Lung (tissue), 12 donors: ENCODE measurements around the gene WDR48. TPM values are rescaled to one million over a fixed set of nuclear protein-coding genes. Genes with fewer than 3 reads are reported as not detected.
A peak's percentile ranks its signal among the peaks of the same experiment; 100 is the strongest.

Experiments used
- ATAC-seq: fragments of 200-7000 bp; cut with Tn5 transposase; one replicate; pipeline ENCODE4 v1.9.1; 2020; ENCODE audit warnings: moderate number of reproducible peaks; ENCODE audit not compliant: insufficient read depth, low FRiP score
- DNase-seq, 3 donors: peaks; one replicate each; pipeline ENCODE4 v3.0.0-alpha.2; 2013 to 2017
- H3K27ac ChIP-seq, 2 donors: one replicate each; pipeline ENCODE4 v1.5.1; 2013; ENCODE audit warnings: mild to moderate bottlenecking in 2 of 2, moderate library complexity in 2 of 2, control low read depth in 1 of 2, inconsistent platforms in 1 of 2, low read depth in 1 of 2, low read length in 1 of 2
- H3K27me3 ChIP-seq, 3 donors: one replicate each; pipeline ENCODE4 v1.5.1; 2013; ENCODE audit warnings: low read length in 2 of 3; ENCODE audit not compliant: control insufficient read depth in 3 of 3, insufficient read depth in 3 of 3
- H3K36me3 ChIP-seq, 4 donors: one replicate each; pipeline ENCODE4 v1.5.1; 2013; ENCODE audit warnings: low read length in 4 of 4, mild to moderate bottlenecking in 1 of 4, moderate library complexity in 1 of 4; ENCODE audit not compliant: control insufficient read depth in 4 of 4, insufficient read depth in 4 of 4
- H3K4me1 ChIP-seq, 5 donors: one replicate each; pipeline ENCODE4 v1.5.1; 2013; ENCODE audit warnings: low read length in 5 of 5, mild to moderate bottlenecking in 2 of 5, moderate library complexity in 1 of 5; ENCODE audit not compliant: control insufficient read depth in 5 of 5, insufficient read depth in 5 of 5
- H3K4me3 ChIP-seq: one replicate; pipeline ENCODE4 v1.5.1; 2013; ENCODE audit warnings: mild to moderate bottlenecking, control low read depth, moderate library complexity
- H3K9ac ChIP-seq, 2 donors: one replicate each; pipeline ENCODE4 v1.5.1; 2013; ENCODE audit warnings: low read length in 2 of 2, control low read depth in 1 of 2; ENCODE audit not compliant: insufficient read depth in 1 of 2
- H3K9me3 ChIP-seq, 4 donors: one replicate each; pipeline ENCODE4 v1.5.1; 2013; ENCODE audit warnings: low read length in 3 of 4, mild to moderate bottlenecking in 1 of 4, moderate library complexity in 1 of 4; ENCODE audit not compliant: control insufficient read depth in 4 of 4, insufficient read depth in 3 of 4
- CTCF ChIP-seq: IDR thresholded peaks from 2 replicates; pipeline ENCODE4 v1.5.1; 2012; ENCODE audit warnings: mild to moderate bottlenecking; ENCODE audit errors: control extremely low read depth, extremely low read depth
- WGBS, 2 donors: extraction: QIAGEN DNeasy Blood & Tissue Kit; methylation state at CpG; one replicate each; pipeline ENCODE4 v1.1.7; 2013; 5-methylcytosine and 5-hydroxymethylcytosine counted together
- polyA plus RNA-seq, 2 donors: library from polyadenylated mRNA; stranded (reverse); fragments of 200-250 nt; gene quantifications; one replicate each; pipeline ENCODE4 v1.2.1, GENCODE V29; 2013
- total RNA-seq, 2 donors: library from RNA; depleted of rRNA in 1 of 2; stranded (reverse); fragments of >200 nt in 1 of 2; gene quantifications; one replicate each; pipeline ENCODE4 v1.2.1, GENCODE V29; 2014 to 2021
- donor health status: control.
- donor health status: control.
- donor health status: Bipolar disorder and iron deficiency.
- donor health status: healthy.
- donor health status: DM: yes; HTN: yes; CAD: no.

WDR48 gene
- total and polyA plus RNA-seq, 4 donors = 8.8 to 58.8 (median 18.8) TPM

- ATAC-seq (no peak), DNase-seq (no peak)
- no peaks in the 10 kb centered on the region for H3K4me1 ChIP-seq
- 87 to 88% methylated on average over 2 of the region's 2 CpGs for WGBS, 2 donors
- H3K9ac ChIP-seq = no peak overlapping the region
- H3K27me3 ChIP-seq = no peaks in the 10 kb centered on the region
- no peak overlapping the region for H3K27ac ChIP-seq
- no peaks in the 10 kb centered on the region for H3K9me3 ChIP-seq
- H3K4me3 ChIP-seq = no peak overlapping the region
- no peak for TF ChIP-seq CTCF
- peaks cover 32 to 51% (median 42%) of the 10 kb centered on the region in 4 donors for H3K36me3 ChIP-seq
These were observed 39.1 kb downstream of the WDR48 start for GRCh38 chr3:39090922-39091321.

GRCh38 chr3:39094851-39095677 is 43.2 kb downstream of the WDR48 start:
- WGBS, 2 donors = 81 to 87% methylated on average over 7 of the region's 7 CpGs
- ATAC-seq (no peak), DNase-seq (no peak)
- H3K9me3 ChIP-seq = no peaks in the 10 kb centered on the region
- no peak overlapping the region for H3K27ac ChIP-seq
- no peak for TF ChIP-seq CTCF
- no peaks in the 10 kb centered on the region for H3K4me1 ChIP-seq
- no peak overlapping the region for H3K9ac ChIP-seq
- peaks cover 26 to 57% (median 31%) of the 10 kb centered on the region in 4 donors for H3K36me3 ChIP-seq
- no peaks in the 10 kb centered on the region for H3K27me3 ChIP-seq
- H3K4me3 ChIP-seq = no peak overlapping the region

GRCh38 chr3:39095778-39096177 is 44.0 kb downstream of the WDR48 start:
- Histone ChIP-seq H3K36me3 (peaks cover 26 to 62% (median 34%) of the 10 kb centered on the region in 4 donors), H3K27me3 (no peaks in the 10 kb centered on the region), H3K9ac (no peak overlapping the region), H3K4me1 (no peaks in the 10 kb centered on the region), H3K4me3 (no peak overlapping the region), H3K9me3 (no peaks in the 10 kb centered on the region), H3K27ac (peak overlapping the region in 1 of 2 donors; percentile 28)
- ATAC-seq = no peak
- no peak for DNase-seq
- WGBS, 2 donors = 80 to 88% methylated on average over 3 of the region's 3 CpGs
- no peak for TF ChIP-seq CTCF

- no peaks in the 10 kb centered on the region for H3K4me1 ChIP-seq
- no peak overlapping the region for H3K9ac ChIP-seq
- H3K36me3 ChIP-seq = peaks cover 26 to 61% (median 29%) of the 10 kb centered on the region in 4 donors
- H3K4me3 ChIP-seq = no peak overlapping the region
- no peaks in the 10 kb centered on the region for H3K9me3 ChIP-seq
- no peak for TF ChIP-seq CTCF
- peak in 1 of 3 donors; percentile 17 for DNase-seq
- no peak overlapping the region for H3K27ac ChIP-seq
- WGBS, 2 donors = 39 to 63% methylated on average over 3 of the region's 3 CpGs
- ATAC-seq = no peak
- H3K27me3 ChIP-seq = no peaks in the 10 kb centered on the region
These were observed 45.0 kb downstream of the WDR48 start for GRCh38 chr3:39096775-39097174.
